Left ventricle myocardium superior (tissue), 1 donor: Measurements from ENCODE around the gene GPR39. TPM values are rescaled to one million over a fixed set of nuclear protein-coding genes. Genes with fewer than 3 reads are reported as not detected.

ENCODE experiments used
- ATAC-seq: fragments of 200-7000 bp; cut with Tn5 transposase; one replicate; pipeline ENCODE4 v1.9.1; 2020; ENCODE audit warnings: mild to moderate bottlenecking, moderate library complexity
- DNase-seq: peaks from one replicate; pipeline ENCODE4 v3.0.0-alpha.2; 2020
- intact Hi-C: fragments of 100-400 bp; cut with micrococcal nuclease; formaldehyde crosslinking; loops from one replicate; pipeline ENCODE4 v1.11.0; 2022
- total RNA-seq: library from RNA; stranded (reverse); fragmentation: NEBNext Ultra II Directional; extraction: Animal tissue kit (Norgen Biotek cat#: 25700); gene quantifications from one replicate; pipeline ENCODE4 v1.2.1, GENCODE V29; 2021
- donor health status: DM: no; HTN: yes; CAD: no; lungs with severe emphysema.

Gene GPR39
- total RNA-seq, 1 donor from 2014 or later: not detected

- DNase-seq (no peak), ATAC-seq (no peak)
- intact Hi-C loops: no loop called here
Observed at GRCh38 chr2:132678483-132678882, 261.9 kb downstream of the GPR39 start.

GRCh38 chr2:132680544-132680943, 263.9 kb downstream of the GPR39 start:
- intact Hi-C loops: no loop called here
- ATAC-seq (no peak), DNase-seq (no peak)

- DNase-seq (no peak), ATAC-seq (no peak)
- intact Hi-C loops: no loop called here
Observed at GRCh38 chr2:132681766-132682165, 265.2 kb downstream of the GPR39 start.

- intact Hi-C loops: no loop called here
- no peak for ATAC-seq
- no peak for DNase-seq
Observed at GRCh38 chr2:132690664-132691303, 274.2 kb downstream of the GPR39 start.

GRCh38 chr2:132691556-132691955, 275.0 kb downstream of the GPR39 start:
- intact Hi-C loops: no loop called here
- no peak for ATAC-seq
- no peak for DNase-seq

- ATAC-seq (no peak), DNase-seq (no peak)
- intact Hi-C loops: no loop called here
Observed at GRCh38 chr2:132692816-132693215, 276.2 kb downstream of the GPR39 start.
